ENCODE measurements around the gene NEK5.
"Not testable (repeated sequence)": the region's sequence is repeated elsewhere in the genome, so short reads cannot be mapped to it uniquely, and the experiment has no call there.

DNA sequence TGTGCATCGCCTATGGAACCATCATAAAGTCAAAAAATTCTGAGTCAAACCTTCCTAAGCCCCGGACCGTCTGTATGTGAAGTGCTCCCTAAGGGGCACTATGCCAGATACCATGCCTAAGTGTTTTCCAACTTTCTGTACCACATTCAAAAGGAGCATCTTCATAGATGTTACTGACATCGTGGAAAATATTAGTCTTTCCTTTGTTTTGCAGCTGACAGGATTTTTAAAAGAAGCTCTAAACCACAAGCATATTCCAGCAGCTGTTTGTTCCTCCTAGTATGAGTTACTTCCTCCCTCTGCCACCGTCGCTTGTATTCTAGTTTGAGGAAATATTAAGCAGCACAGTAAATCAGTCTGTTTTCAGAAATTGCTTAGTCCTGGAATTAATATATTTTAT, 45.1 kb upstream of the NEK5 start:
- not testable (repeated sequence) for TF ChIP-seq SNAI2 (CRISPR knock-in tag; IDR thresholded peaks at IDR 0.05); ZNF565 (CRISPR knock-in tag; conservative IDR thresholded peaks at IDR 0.05; ENCODE audit: low read depth); ARNTL (CRISPR knock-in tag; IDR thresholded peaks at IDR 0.05; ENCODE audit: borderline replicate concordance, low read depth); ZNF8 (CRISPR knock-in tag; IDR thresholded peaks at IDR 0.05); ZC3H10 (CRISPR knock-in tag; IDR thresholded peaks at IDR 0.05); BACH2 (CRISPR knock-in tag; IDR thresholded peaks at IDR 0.05; ENCODE audit: borderline replicate concordance); ZFP3 (CRISPR knock-in tag; IDR thresholded peaks at IDR 0.05); GLIS3 (CRISPR knock-in tag; IDR thresholded peaks at IDR 0.05); CSDC2 (CRISPR knock-in tag; IDR thresholded peaks at IDR 0.05)
- TF ChIP-seq, protein P1, sequence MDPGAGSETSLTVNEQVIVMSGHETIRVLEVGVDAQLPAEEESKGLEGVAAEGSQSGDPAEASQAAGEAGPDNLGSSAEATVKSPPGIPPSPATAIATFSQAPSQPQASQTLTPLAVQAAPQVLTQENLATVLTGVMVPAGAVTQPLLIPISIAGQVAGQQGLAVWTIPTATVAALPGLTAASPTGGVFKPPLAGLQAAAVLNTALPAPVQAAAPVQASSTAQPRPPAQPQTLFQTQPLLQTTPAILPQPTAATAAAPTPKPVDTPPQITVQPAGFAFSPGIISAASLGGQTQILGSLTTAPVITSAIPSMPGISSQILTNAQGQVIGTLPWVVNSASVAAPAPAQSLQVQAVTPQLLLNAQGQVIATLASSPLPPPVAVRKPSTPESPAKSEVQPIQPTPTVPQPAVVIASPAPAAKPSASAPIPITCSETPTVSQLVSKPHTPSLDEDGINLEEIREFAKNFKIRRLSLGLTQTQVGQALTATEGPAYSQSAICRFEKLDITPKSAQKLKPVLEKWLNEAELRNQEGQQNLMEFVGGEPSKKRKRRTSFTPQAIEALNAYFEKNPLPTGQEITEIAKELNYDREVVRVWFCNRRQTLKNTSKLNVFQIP (CRISPR knock-in tag; IDR thresholded peaks at IDR 0.05; ENCODE audit: borderline replicate concordance, low read depth), result not testable (repeated sequence)
- TF ChIP-seq, protein P2, sequence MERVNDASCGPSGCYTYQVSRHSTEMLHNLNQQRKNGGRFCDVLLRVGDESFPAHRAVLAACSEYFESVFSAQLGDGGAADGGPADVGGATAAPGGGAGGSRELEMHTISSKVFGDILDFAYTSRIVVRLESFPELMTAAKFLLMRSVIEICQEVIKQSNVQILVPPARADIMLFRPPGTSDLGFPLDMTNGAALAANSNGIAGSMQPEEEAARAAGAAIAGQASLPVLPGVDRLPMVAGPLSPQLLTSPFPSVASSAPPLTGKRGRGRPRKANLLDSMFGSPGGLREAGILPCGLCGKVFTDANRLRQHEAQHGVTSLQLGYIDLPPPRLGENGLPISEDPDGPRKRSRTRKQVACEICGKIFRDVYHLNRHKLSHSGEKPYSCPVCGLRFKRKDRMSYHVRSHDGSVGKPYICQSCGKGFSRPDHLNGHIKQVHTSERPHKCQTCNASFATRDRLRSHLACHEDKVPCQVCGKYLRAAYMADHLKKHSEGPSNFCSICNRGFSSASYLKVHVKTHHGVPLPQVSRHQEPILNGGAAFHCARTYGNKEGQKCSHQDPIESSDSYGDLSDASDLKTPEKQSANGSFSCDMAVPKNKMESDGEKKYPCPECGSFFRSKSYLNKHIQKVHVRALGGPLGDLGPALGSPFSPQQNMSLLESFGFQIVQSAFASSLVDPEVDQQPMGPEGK (CRISPR knock-in tag; IDR thresholded peaks at IDR 0.05; ENCODE audit: borderline replicate concordance), result not testable (repeated sequence)
- TF ChIP-seq, protein P3, sequence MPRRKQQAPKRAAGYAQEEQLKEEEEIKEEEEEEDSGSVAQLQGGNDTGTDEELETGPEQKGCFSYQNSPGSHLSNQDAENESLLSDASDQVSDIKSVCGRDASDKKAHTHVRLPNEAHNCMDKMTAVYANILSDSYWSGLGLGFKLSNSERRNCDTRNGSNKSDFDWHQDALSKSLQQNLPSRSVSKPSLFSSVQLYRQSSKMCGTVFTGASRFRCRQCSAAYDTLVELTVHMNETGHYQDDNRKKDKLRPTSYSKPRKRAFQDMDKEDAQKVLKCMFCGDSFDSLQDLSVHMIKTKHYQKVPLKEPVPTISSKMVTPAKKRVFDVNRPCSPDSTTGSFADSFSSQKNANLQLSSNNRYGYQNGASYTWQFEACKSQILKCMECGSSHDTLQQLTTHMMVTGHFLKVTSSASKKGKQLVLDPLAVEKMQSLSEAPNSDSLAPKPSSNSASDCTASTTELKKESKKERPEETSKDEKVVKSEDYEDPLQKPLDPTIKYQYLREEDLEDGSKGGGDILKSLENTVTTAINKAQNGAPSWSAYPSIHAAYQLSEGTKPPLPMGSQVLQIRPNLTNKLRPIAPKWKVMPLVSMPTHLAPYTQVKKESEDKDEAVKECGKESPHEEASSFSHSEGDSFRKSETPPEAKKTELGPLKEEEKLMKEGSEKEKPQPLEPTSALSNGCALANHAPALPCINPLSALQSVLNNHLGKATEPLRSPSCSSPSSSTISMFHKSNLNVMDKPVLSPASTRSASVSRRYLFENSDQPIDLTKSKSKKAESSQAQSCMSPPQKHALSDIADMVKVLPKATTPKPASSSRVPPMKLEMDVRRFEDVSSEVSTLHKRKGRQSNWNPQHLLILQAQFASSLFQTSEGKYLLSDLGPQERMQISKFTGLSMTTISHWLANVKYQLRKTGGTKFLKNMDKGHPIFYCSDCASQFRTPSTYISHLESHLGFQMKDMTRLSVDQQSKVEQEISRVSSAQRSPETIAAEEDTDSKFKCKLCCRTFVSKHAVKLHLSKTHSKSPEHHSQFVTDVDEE (CRISPR knock-in tag; IDR thresholded peaks at IDR 0.05), result not testable (repeated sequence)
- TF ChIP-seq, protein P4, sequence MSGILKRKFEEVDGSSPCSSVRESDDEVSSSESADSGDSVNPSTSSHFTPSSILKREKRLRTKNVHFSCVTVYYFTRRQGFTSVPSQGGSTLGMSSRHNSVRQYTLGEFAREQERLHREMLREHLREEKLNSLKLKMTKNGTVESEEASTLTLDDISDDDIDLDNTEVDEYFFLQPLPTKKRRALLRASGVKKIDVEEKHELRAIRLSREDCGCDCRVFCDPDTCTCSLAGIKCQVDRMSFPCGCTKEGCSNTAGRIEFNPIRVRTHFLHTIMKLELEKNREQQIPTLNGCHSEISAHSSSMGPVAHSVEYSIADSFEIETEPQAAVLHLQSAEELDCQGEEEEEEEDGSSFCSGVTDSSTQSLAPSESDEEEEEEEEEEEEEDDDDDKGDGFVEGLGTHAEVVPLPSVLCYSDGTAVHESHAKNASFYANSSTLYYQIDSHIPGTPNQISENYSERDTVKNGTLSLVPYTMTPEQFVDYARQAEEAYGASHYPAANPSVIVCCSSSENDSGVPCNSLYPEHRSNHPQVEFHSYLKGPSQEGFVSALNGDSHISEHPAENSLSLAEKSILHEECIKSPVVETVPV (CRISPR knock-in tag; IDR thresholded peaks at IDR 0.05), result not testable (repeated sequence)

All from SK-N-SH treated with all-trans-retinoic acid at 6 μM for 48 hours (cell line).